ENCODE measurements around the gene AGTPBP1.

DNA sequence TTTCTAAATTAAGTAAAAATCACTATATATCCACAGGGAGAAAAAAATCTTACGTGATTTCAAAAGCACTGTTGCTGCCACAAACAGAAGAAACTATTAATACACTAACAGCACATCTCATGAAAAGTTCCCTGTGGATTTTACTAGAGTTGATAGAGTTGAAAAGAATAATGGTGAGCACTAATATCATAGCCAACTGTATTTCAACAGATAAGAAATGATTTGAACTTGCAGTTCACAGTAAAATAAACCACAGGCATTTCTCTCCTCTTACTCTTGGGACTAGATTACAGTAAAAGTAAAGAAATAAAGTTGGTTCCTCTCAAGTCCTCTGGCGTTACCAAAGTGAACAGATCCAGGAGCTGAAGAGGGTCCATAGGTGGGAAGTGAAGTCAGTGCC, 27.9 kb downstream of the AGTPBP1 start:
- TF ChIP-seq SUZ12 (IDR thresholded peaks at IDR 0.05; ENCODE audit: extremely low read depth, insufficient read depth, insufficient read length) (no peak), YY1 (IDR thresholded peaks at IDR 0.05; ENCODE audit: insufficient read depth, insufficient read length) (no peak)
